CD4-positive, alpha-beta memory T cell (primary cell): ENCODE measurements around the gene PTH. TPM values are rescaled to one million over a fixed set of nuclear protein-coding genes. Genes with fewer than 3 reads are reported as not detected.

Experiments used
- CTCF ChIA-PET: fragments of 350-600 bp; sonication (Branson Sonifier 250); formaldehyde crosslinking; loops from one replicate; lab custom pipeline; 2021; ENCODE audit warnings: inconsistent platforms; ENCODE audit not compliant: partially characterized antibody; lab: Charles Lee
- POLR2A ChIA-PET: fragments of 350-600 bp; sonication (Branson Sonifier 250); formaldehyde crosslinking; loops from one replicate; lab custom pipeline; 2021; ENCODE audit not compliant: partially characterized antibody; lab: Charles Lee
- DNase-seq, 5 donors: peaks; one replicate each; pipeline versions ENCODE4 v3.0.0 to v3.0.0-alpha.2; 2020 to 2022; ENCODE audit warnings: mixed read lengths in 1 of 5
- H3K27ac ChIP-seq: one replicate; pipeline ENCODE4 v1.7.0; 2013; ENCODE audit warnings: low read depth, low read length
- H3K27me3 ChIP-seq: 2 replicates; pipeline ENCODE4 v1.7.0; 2013; ENCODE audit warnings: mild to moderate bottlenecking, low read length, moderate library complexity; ENCODE audit not compliant: insufficient read depth
- H3K36me3 ChIP-seq: 2 replicates; pipeline ENCODE4 v1.7.0; 2013; ENCODE audit warnings: mild to moderate bottlenecking, low read length, moderate library complexity; ENCODE audit not compliant: insufficient read depth
- H3K4me1 ChIP-seq: 2 replicates; pipeline ENCODE4 v1.7.0; 2013; ENCODE audit warnings: mild to moderate bottlenecking, low read length, moderate library complexity; ENCODE audit not compliant: insufficient read depth
- H3K4me3 ChIP-seq, 2 donors: one replicate each; pipeline ENCODE4 v1.7.0; 2013; ENCODE audit warnings: low read length in 2 of 2, mild to moderate bottlenecking in 1 of 2
- H3K9me3 ChIP-seq, 2 donors: one replicate each; pipeline ENCODE4 v1.7.0; 2013; ENCODE audit warnings: low read length in 2 of 2, control low read depth in 1 of 2; ENCODE audit not compliant: control insufficient read depth in 1 of 2
- H3K27ac Mint-ChIP-seq, 7 donors: one replicate each; pipeline ENCODE4 v1.8.0; 2020 to 2021; ENCODE audit warnings: mixed read lengths in 7 of 7, mild to moderate bottlenecking in 6 of 7, inconsistent platforms in 3 of 7, moderate library complexity in 3 of 7
- H3K27me3 Mint-ChIP-seq, 2 donors: one replicate each; pipeline ENCODE4 v1.8.0; 2020 to 2021; ENCODE audit warnings: mixed read lengths in 2 of 2
- H3K36me3 Mint-ChIP-seq, 2 donors: one replicate each; pipeline ENCODE4 v1.8.0; 2020 to 2021; ENCODE audit warnings: mixed read lengths in 2 of 2, inconsistent platforms in 1 of 2, mild to moderate bottlenecking in 1 of 2
- H3K4me1 Mint-ChIP-seq, 4 donors: one replicate each; pipeline ENCODE4 v1.8.0; 2020 to 2021; ENCODE audit warnings: mixed read lengths in 4 of 4, mild to moderate bottlenecking in 1 of 4
- H3K4me3 Mint-ChIP-seq, 8 donors: one replicate each; pipeline ENCODE4 v1.8.0; 2020 to 2021; ENCODE audit warnings: mixed read lengths in 8 of 8, mild to moderate bottlenecking in 7 of 8, moderate library complexity in 6 of 8, inconsistent platforms in 3 of 8
- H3K9me3 Mint-ChIP-seq, 8 donors: one replicate each; pipeline ENCODE4 v1.8.0; 2020 to 2021; ENCODE audit warnings: mixed read lengths in 8 of 8, mild to moderate bottlenecking in 5 of 8, inconsistent platforms in 3 of 8, moderate library complexity in 1 of 8
- intact Hi-C: fragments of 100-400 bp; cut with micrococcal nuclease; formaldehyde crosslinking; loops from one replicate; pipeline ENCODE4 v1.15.1; 2023
- polyA plus RNA-seq, 2 donors: library from polyadenylated mRNA; unstranded; fragments of 300-500 nt; fragmentation: Illumina TruSeq; gene quantifications; one replicate each; pipeline ENCODE4 v1.2.3, GENCODE V29; 2021
- total RNA-seq, 2 experiments: library from RNA; stranded (reverse); gene quantifications; one replicate each; pipeline ENCODE4 v1.2.3, GENCODE V29; 2021

Gene PTH
- total and polyA plus RNA-seq, 4 experiments from 2014 or later = not detected

DNA sequence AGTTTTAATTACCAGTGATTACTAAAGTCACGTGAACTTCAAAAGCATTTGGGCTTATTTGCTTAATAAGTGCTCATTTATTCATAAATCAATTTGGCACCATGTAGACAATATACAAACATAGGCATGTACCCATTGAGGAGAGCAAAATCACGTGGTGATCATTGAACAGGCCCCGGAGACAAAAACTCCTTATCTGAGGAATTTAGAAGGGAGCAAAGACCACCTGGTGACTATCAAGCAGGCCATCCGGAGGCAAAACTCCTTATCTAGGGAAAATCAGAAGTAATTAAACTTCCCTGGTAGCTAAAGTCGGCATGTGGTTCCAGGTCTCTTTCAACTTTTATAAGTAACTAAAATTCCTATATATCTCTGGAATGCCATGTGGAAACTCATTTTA lies 27.0 kb downstream of the PTH start:
- Histone ChIP-seq H3K27ac (no peak overlapping the region), H3K4me1 (peaks cover 4% of the 10 kb centered on the region), H3K27me3 (no peaks in the 10 kb centered on the region), H3K9me3 (no peaks in the 10 kb centered on the region), H3K4me3 (no peak overlapping the region), H3K36me3 (no peaks in the 10 kb centered on the region)
- no peak for DNase-seq
- Mint-ChIP-seq H3K4me3 (no peak overlapping the region), H3K36me3 (no peaks in the 10 kb centered on the region), H3K9me3 (no peaks in the 10 kb centered on the region), H3K4me1 (peaks cover 5 to 10% (median 9%) of the 10 kb centered on the region in 4 donors), H3K27ac (no peak overlapping the region), H3K27me3 (peaks cover 8 to 11% of the 10 kb centered on the region in 2 donors)
- CTCF ChIA-PET = no interaction called here
- intact Hi-C loops = loop anchor here (10.0 kb wide), 2 partner anchors 886 to 1624 kb away; partner anchors contain the start of genes RRAS2 and USP47
- POLR2A ChIA-PET = no interaction called here

GRCh38 chr11:13465909-13466371 lies 29.9 kb downstream of the PTH start:
- H3K4me3 Mint-ChIP-seq = no peak overlapping the region
- peaks cover 0 to 13% of the 10 kb centered on the region in 2 donors for H3K36me3 Mint-ChIP-seq
- Histone ChIP-seq H3K9me3 (no peaks in the 10 kb centered on the region), H3K4me1 (peaks cover 24% of the 10 kb centered on the region), H3K4me3 (no peak overlapping the region), H3K27ac (no peak overlapping the region), H3K27me3 (no peaks in the 10 kb centered on the region), H3K36me3 (no peaks in the 10 kb centered on the region)
- H3K4me1 Mint-ChIP-seq = peaks cover 19 to 37% (median 27%) of the 10 kb centered on the region in 4 donors
- DNase-seq = peak in 4 of 5 donors; percentile 9 to 30 (median 23)
- H3K27me3 Mint-ChIP-seq = peaks cover 5 to 8% of the 10 kb centered on the region in 2 donors
- H3K9me3 Mint-ChIP-seq = peaks cover 0 to 1% (median 0%) of the 10 kb centered on the region in 8 donors
- ChIA-PET CTCF (interaction anchor here (0.9 to 4.6 kb wide), 10 partner anchors 8 to 501 kb away, joined by 3 to 38 read pairs (median 4); no protein-coding TSS in a partner anchor), POLR2A (interaction anchor here (0.7 kb wide), 1 partner anchor 190 kb away, joined by 4 read pairs; no protein-coding TSS in a partner anchor)
- intact Hi-C loops = loop anchor here (2.0 to 10.0 kb wide), 3 partner anchors 501 to 1621 kb away; partner anchors contain the start of genes RRAS2 and USP47
- no peak overlapping the region for H3K27ac Mint-ChIP-seq

DNA sequence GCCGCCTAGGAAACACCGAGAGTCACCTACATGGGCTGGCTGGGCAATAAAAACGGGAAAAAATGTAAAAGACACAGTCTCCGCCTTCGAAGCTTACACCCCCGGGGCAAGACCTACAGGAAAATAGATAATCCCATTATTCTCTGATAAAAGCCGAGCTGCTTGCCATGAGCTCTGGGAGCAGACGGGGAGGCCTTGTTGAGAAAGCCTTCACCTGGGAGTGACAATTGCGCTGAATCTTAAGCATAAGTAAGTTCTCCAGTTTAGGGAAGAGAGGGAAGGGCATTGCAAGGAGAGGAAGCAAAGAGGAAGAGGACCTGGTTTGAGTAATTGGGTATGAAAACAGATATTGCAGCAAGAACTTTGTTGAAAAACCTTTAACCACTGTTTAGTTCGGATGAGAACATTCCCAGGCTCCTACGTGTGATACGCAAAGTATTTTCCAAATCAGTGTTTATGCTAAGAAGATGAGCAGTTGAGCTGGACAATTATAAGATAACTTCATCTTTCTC lies 32.0 kb downstream of the PTH start:
- no peak for DNase-seq
- POLR2A ChIA-PET = interaction anchor here (0.9 to 2.1 kb wide), 8 partner anchors 13 to 1610 kb away, joined by 3 to 11 read pairs (median 6); partner anchors contain the start of genes BMAL1, CALCB and FAR1

GRCh38 chr11:13462901-13463778 lies 32.7 kb downstream of the PTH start, which contains the start of gene BTBD10:
TSS of gene BTBD10 (minus strand) at chr11:13463222. CDS start at chr11:13445124, 18,098 bp downstream.
- peak; percentile 91 to 95 (median 92) for DNase-seq
- Mint-ChIP-seq H3K4me3 (peak within 1 kb of the TSS; percentile 97 to 99 (median 98)), H3K27me3 (no peaks in the 10 kb centered on the region), H3K27ac (peak within 1 kb of the TSS; percentile 96 to 99 (median 97)), H3K4me1 (peaks cover 30 to 56% (median 44%) of the 10 kb centered on the region in 4 donors), H3K36me3 (peaks cover 11 to 27% of the 10 kb centered on the region in 2 donors), H3K9me3 (peaks cover 0 to 2% (median 0%) of the 10 kb centered on the region in 8 donors)
- intact Hi-C loops = loop anchor here (1.0 to 10.0 kb wide), 7 partner anchors 24 to 1618 kb away; partner anchors contain the start of genes BMAL1, CYP2R1, FAR1 and RRAS2
- Histone ChIP-seq H3K36me3 (no peaks in the 10 kb centered on the region), H3K4me3 (peak within 1 kb of the TSS; percentile 90 to 95), H3K27me3 (no peaks in the 10 kb centered on the region), H3K27ac (peak within 1 kb of the TSS; percentile 92), H3K4me1 (peaks cover 34% of the 10 kb centered on the region), H3K9me3 (no peaks in the 10 kb centered on the region)
- POLR2A ChIA-PET = interaction anchor here (0.6 to 2.1 kb wide), 9 partner anchors 12 to 1610 kb away, joined by 3 to 11 read pairs (median 5); partner anchors contain the start of genes BMAL1, CALCB and FAR1
- CTCF ChIA-PET = interaction anchor here (0.7 to 4.6 kb wide), 10 partner anchors 9 to 499 kb away, joined by 3 to 38 read pairs (median 3); no protein-coding TSS in a partner anchor

More for the DNA sequence above, 32.0 kb downstream of the PTH start:
- Histone ChIP-seq H3K27me3 (no peaks in the 10 kb centered on the region), H3K36me3 (no peaks in the 10 kb centered on the region), H3K27ac (peak overlapping the region; percentile 92), H3K4me3 (peak overlapping the region; percentile 90 to 95), H3K4me1 (peaks cover 34% of the 10 kb centered on the region), H3K9me3 (no peaks in the 10 kb centered on the region)
- Mint-ChIP-seq H3K4me1 (peaks cover 30 to 50% (median 41%) of the 10 kb centered on the region in 4 donors), H3K9me3 (peaks cover 0 to 2% (median 0%) of the 10 kb centered on the region in 8 donors), H3K36me3 (peaks cover 11 to 22% of the 10 kb centered on the region in 2 donors), H3K27ac (peak overlapping the region; percentile 96 to 99 (median 97)), H3K27me3 (no peaks in the 10 kb centered on the region), H3K4me3 (peak overlapping the region; percentile 97 to 99 (median 98))
- CTCF ChIA-PET = interaction anchor here (0.8 to 4.6 kb wide), 9 partner anchors 9 to 500 kb away, joined by 3 to 38 read pairs (median 3); no protein-coding TSS in a partner anchor
- intact Hi-C loops = loop anchor here (1.0 to 10.0 kb wide), 8 partner anchors 23 to 1619 kb away; partner anchors contain the start of genes BMAL1, CYP2R1, FAR1 and RRAS2

GRCh38 chr11:13462311-13462900 lies 33.4 kb downstream of the PTH start:
- POLR2A ChIA-PET = interaction anchor here (0.6 to 2.1 kb wide), 7 partner anchors 12 to 984 kb away, joined by 3 to 11 read pairs (median 5); partner anchors contain the start of genes BMAL1 and FAR1
- Mint-ChIP-seq H3K27me3 (no peaks in the 10 kb centered on the region), H3K9me3 (peaks cover 0 to 2% (median 0%) of the 10 kb centered on the region in 8 donors), H3K36me3 (peaks cover 11 to 27% of the 10 kb centered on the region in 2 donors), H3K27ac (peak overlapping the region; percentile 96 to 99 (median 97)), H3K4me1 (peaks cover 30 to 61% (median 45%) of the 10 kb centered on the region in 4 donors), H3K4me3 (peak overlapping the region; percentile 97 to 99 (median 98))
- Histone ChIP-seq H3K27me3 (no peaks in the 10 kb centered on the region), H3K27ac (peak overlapping the region; percentile 92), H3K4me3 (peak overlapping the region; percentile 90 to 95), H3K36me3 (no peaks in the 10 kb centered on the region), H3K9me3 (no peaks in the 10 kb centered on the region), H3K4me1 (peaks cover 34% of the 10 kb centered on the region)
- intact Hi-C loops = loop anchor here (2.0 to 10.0 kb wide), 4 partner anchors 280 to 1618 kb away; partner anchors contain the start of genes CYP2R1, RRAS2 and USP47
- CTCF ChIA-PET = interaction anchor here (0.7 to 4.6 kb wide), 6 partner anchors 8 to 77 kb away, joined by 3 to 38 read pairs (median 4); no protein-coding TSS in a partner anchor
- peak in 3 of 5 donors; percentile 38 to 71 (median 45) for DNase-seq

- Mint-ChIP-seq H3K4me1 (peaks cover 32 to 65% (median 46%) of the 10 kb centered on the region in 4 donors), H3K9me3 (peaks cover 0 to 2% (median 0%) of the 10 kb centered on the region in 8 donors), H3K27me3 (no peaks in the 10 kb centered on the region), H3K36me3 (peaks cover 11 to 27% of the 10 kb centered on the region in 2 donors), H3K27ac (peak overlapping the region in 1 of 7 donors; percentile 97), H3K4me3 (peak overlapping the region in 7 of 8 donors; percentile 97 to 99 (median 98))
- Histone ChIP-seq H3K9me3 (no peaks in the 10 kb centered on the region), H3K4me1 (peaks cover 37% of the 10 kb centered on the region), H3K4me3 (no peak overlapping the region), H3K36me3 (no peaks in the 10 kb centered on the region), H3K27me3 (no peaks in the 10 kb centered on the region), H3K27ac (no peak overlapping the region)
- ChIA-PET POLR2A (interaction anchor here (0.7 to 0.9 kb wide), 2 partner anchors 11 to 645 kb away, joined by 3 read pairs; no protein-coding TSS in a partner anchor), CTCF (interaction anchor here (2.2 kb wide), 1 partner anchor 26 kb away, joined by 10 read pairs; no protein-coding TSS in a partner anchor)
- intact Hi-C loops = loop anchor here (5.0 to 10.0 kb wide), 3 partner anchors 894 to 1616 kb away; partner anchors contain the start of genes CYP2R1, RRAS2 and USP47
- no peak for DNase-seq
These were observed 34.5 kb downstream of the PTH start for GRCh38 chr11:13461291-13461690.
